Osteocyte (in vitro differentiated cells): Measurements from ENCODE around the gene XYLT1. TPM values are rescaled to one million over a fixed set of nuclear protein-coding genes. Genes with fewer than 3 reads are reported as not detected.

Source experiments
- DNase-seq: peaks from one replicate; pipeline ENCODE4 v3.0.0; 2021; ENCODE audit warnings: mixed read lengths; ENCODE audit not compliant: unreplicated experiment; ENCODE audit errors: extremely low spot score
- H3K27ac Mint-ChIP-seq: one replicate; pipeline ENCODE4 v1.8.0; 2021; ENCODE audit warnings: mild to moderate bottlenecking, mixed read lengths; ENCODE audit not compliant: unreplicated experiment
- H3K27me3 Mint-ChIP-seq: one replicate; pipeline ENCODE4 v1.8.0; 2021; ENCODE audit warnings: mixed read lengths; ENCODE audit not compliant: unreplicated experiment
- H3K36me3 Mint-ChIP-seq: one replicate; pipeline ENCODE4 v1.8.0; 2021; ENCODE audit warnings: mixed read lengths; ENCODE audit not compliant: unreplicated experiment
- H3K4me1 Mint-ChIP-seq: one replicate; pipeline ENCODE4 v1.8.0; 2021; ENCODE audit warnings: mixed read lengths; ENCODE audit not compliant: unreplicated experiment
- H3K4me3 Mint-ChIP-seq: one replicate; pipeline ENCODE4 v1.8.0; 2021; ENCODE audit warnings: mild to moderate bottlenecking, moderate library complexity, mixed read lengths; ENCODE audit not compliant: unreplicated experiment
- H3K9me3 Mint-ChIP-seq: one replicate; pipeline ENCODE4 v1.8.0; 2021; ENCODE audit warnings: mixed read lengths; ENCODE audit not compliant: unreplicated experiment
- total RNA-seq: library from RNA; stranded (reverse); gene quantifications from 2 replicates; pipeline ENCODE4 v1.2.1, GENCODE V29; 2021
- TF ChIP-seq, protein P1 (sequence below): fragments of 200-600 bp; sonication (generic); IDR thresholded peaks from 2 replicates; pipeline ENCODE4 v1.5.0; 2021; ENCODE audit warnings: antibody characterized with exemption, mild to moderate bottlenecking, moderate library complexity

The XYLT1 gene
- total RNA-seq, 1 donor from 2014 or later, result 11.1 TPM

- DNase-seq, result peak; percentile 85
- H3K36me3 Mint-ChIP-seq, result no peaks in the 10 kb centered on the region
- H3K9me3 Mint-ChIP-seq, result no peaks in the 10 kb centered on the region
- peak overlapping the region; percentile 98 for H3K27ac Mint-ChIP-seq
- H3K27me3 Mint-ChIP-seq, result no peaks in the 10 kb centered on the region
- TF ChIP-seq, protein P1, sequence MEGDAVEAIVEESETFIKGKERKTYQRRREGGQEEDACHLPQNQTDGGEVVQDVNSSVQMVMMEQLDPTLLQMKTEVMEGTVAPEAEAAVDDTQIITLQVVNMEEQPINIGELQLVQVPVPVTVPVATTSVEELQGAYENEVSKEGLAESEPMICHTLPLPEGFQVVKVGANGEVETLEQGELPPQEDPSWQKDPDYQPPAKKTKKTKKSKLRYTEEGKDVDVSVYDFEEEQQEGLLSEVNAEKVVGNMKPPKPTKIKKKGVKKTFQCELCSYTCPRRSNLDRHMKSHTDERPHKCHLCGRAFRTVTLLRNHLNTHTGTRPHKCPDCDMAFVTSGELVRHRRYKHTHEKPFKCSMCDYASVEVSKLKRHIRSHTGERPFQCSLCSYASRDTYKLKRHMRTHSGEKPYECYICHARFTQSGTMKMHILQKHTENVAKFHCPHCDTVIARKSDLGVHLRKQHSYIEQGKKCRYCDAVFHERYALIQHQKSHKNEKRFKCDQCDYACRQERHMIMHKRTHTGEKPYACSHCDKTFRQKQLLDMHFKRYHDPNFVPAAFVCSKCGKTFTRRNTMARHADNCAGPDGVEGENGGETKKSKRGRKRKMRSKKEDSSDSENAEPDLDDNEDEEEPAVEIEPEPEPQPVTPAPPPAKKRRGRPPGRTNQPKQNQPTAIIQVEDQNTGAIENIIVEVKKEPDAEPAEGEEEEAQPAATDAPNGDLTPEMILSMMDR, result no peak
- H3K4me3 Mint-ChIP-seq, result no peak overlapping the region
- peaks cover 34% of the 10 kb centered on the region for H3K4me1 Mint-ChIP-seq
Observed at GRCh38 chr16:17404941-17405689, 65.6 kb downstream of the XYLT1 start.

DNA sequence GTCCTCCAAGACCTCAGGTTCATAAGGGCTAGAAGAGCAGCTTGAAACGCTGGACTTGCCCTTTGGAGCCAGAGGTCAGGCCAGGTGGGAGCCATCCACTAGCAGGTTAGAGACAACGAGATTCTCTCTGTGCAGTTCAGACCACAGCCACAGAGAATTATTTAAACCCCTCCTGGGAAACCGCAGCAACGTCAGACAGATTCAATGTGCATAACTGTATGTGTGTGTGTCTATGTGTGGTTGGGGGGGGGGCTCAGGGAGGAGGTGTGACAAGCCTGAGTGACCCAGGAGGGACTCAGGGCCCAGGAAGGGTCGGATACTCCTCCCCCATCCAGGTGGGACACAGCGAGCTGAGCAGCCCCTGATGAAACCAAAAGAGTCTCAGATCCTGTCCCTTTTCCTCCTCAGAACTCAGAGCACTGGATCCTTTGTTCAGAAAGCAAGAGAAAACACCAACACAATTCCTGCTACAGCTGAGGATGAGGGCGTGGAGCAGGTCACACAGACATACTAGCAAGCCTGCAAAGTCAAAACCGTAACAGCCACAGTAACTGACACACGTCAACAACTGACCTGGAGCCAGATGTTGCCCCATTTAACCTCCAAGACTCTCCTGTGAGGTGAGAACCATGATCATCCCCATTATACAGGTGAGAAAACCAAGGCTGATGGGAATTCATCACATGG lies 66.8 kb downstream of the XYLT1 start:
- no peak for DNase-seq
- Mint-ChIP-seq H3K27me3 (no peaks in the 10 kb centered on the region), H3K9me3 (no peaks in the 10 kb centered on the region), H3K4me1 (peaks cover 41% of the 10 kb centered on the region), H3K4me3 (no peak overlapping the region), H3K27ac (peak overlapping the region; percentile 98), H3K36me3 (no peaks in the 10 kb centered on the region)
- TF ChIP-seq, protein P1, result no peak

- H3K27me3 Mint-ChIP-seq, result no peaks in the 10 kb centered on the region
- no peaks in the 10 kb centered on the region for H3K36me3 Mint-ChIP-seq
- no peak overlapping the region for H3K4me3 Mint-ChIP-seq
- H3K4me1 Mint-ChIP-seq, result peaks cover 41% of the 10 kb centered on the region
- no peaks in the 10 kb centered on the region for H3K9me3 Mint-ChIP-seq
- TF ChIP-seq, protein P1, result no peak
- H3K27ac Mint-ChIP-seq, result peak overlapping the region; percentile 4
- DNase-seq, result no peak
Observed at GRCh38 chr16:17403156-17403809, 67.5 kb downstream of the XYLT1 start.

GRCh38 chr16:17397499-17397891 lies 73.3 kb downstream of the XYLT1 start:
- Mint-ChIP-seq H3K4me1 (peaks cover 26% of the 10 kb centered on the region), H3K4me3 (no peak overlapping the region), H3K27ac (peak overlapping the region; percentile 69), H3K36me3 (no peaks in the 10 kb centered on the region), H3K9me3 (no peaks in the 10 kb centered on the region), H3K27me3 (no peaks in the 10 kb centered on the region)
- no peak for DNase-seq
- TF ChIP-seq, protein P1, result no peak
